NCI-H2196 treated with DMSO at 0.1 percent for 48 hours (cell line): ENCODE measurements around the gene NPAS2.

Experiments
- DNase-seq: peaks from one replicate; lab custom pipeline; 2025; ENCODE audit not compliant: unreplicated experiment; lab: John Stamatoyannopoulos, UW

The NPAS2 gene

GRCh38 chr2:101040072-101040471 lies 220.1 kb downstream of the NPAS2 start:
- DNase-seq, result no peak

- DNase-seq, result no peak
Measured at GRCh38 chr2:101040761-101041160, 220.8 kb downstream of the NPAS2 start.

GRCh38 chr2:101041413-101041812 lies 221.5 kb downstream of the NPAS2 start:
- DNase-seq, result no peak

GRCh38 chr2:101045330-101045729 lies 225.4 kb downstream of the NPAS2 start:
- DNase-seq, result no peak
